GM21786 (cell line): ENCODE results near the gene PIP5K1C.

Experiments used
- ATAC-seq: cut with Tn5 transposase; IDR thresholded peaks from one replicate; pipeline ENCODE4 v1.9.1; 2021; ENCODE audit not compliant: unreplicated experiment

The PIP5K1C gene

DNA sequence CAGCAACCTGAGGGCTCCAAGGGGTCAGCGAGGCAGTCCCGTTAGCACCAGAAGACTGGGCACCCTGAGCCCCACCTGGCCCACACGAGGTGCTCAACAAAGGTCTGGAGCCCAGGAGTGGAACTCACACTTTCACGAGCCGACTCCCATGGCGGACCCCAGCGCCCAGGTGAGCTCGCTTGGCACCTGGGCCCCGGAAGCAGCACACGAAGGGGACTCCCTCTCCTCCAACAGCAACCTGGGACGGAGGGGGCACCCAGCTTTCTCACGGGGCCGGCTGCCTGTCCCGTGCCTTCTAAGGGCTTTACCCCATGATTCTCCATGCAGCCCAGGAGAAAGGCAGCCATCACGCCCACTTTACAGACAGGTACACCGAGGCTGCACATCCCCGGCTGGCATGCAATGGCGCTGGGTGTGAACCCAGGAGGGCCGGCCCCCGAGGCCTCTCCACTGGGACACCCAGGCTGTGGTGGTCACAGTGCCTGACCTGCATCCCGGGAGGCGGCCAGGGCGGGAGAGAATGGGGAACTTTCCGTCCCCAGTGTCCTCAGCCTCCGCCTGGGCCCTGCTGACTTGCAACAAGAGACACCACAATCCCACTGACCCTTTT lies 5.0 kb downstream of the PIP5K1C start:
- ATAC-seq, result no peak

DNA sequence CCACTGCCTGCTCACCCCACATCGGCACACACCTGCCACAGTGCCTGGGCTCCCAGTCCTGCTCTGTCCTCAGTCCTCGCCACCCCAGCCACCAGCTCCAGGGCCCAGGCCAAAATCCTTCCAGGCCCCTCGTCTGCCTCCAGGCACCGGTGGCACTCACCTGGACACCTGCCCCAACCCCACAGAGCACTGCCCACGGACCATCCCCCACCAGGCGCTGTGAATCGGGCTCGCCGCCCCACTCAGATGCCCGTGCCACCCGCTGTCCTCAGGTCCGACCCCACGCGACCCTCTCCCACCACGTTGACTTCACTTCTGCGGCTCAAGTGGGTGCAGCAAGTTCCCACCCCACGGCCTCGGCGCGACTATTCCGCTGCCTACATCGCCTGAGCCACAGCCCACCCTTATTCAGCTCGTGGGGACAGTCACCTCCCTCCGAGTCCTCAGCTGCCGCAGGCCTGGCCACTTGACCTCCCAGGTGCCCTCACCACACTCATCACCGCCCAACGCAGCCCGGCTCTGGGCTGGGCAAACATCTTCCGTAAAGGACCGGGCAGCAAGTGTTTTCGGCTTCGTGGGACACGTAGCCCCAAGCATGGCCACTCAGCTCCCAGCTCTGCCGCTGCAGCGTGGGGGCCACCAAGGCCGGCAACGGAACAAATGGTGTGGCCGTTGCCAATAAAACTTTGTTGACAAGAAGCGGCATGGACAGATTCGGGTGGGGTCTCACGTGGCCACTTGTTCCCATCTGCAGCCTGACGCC lies 5.7 kb downstream of the PIP5K1C start:
- no peak for ATAC-seq

DNA sequence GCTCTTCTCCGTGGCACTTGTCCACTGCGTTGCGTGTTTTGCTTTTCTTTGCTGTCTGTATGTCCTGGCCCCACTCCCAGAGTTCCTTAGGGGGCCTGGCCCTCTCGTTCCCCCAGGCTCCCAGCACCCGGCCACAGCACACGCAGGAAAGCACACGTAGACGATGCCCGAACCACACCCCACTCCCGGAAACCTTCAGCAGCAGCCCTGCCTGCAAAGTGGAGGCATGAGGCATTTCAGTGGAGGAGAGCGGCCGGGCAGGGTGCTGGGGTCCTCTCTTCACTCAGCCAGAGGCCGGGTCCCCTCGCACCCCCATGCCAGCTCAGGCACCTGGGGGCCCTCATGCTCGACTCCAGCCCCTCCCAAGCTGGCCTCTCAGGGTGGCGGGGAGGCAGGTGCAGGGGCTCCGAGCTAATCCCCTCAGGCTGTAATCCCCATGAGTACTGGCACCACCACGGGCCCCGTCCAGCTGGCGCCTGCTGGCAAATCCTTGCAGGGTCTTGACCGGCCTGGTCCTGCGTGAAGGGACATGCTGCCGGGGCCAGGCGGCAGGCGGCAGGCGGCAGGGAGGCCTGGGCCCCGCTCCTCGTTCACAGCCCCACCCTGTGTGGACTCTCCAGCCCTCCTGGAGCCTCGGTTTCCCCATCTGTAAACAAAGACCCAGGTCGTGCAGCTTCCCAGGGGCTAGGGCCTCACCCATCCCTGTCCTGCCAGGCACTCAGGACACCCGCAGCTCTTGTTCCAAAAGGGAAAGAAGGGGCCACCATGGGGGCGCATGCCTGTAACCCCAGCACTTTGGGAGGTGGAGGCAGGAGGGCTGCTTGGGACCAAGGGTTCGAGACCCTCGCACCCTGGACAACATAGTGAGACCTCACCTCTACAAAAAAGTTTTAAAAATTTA lies 7.0 kb downstream of the PIP5K1C start:
- no peak for ATAC-seq

DNA sequence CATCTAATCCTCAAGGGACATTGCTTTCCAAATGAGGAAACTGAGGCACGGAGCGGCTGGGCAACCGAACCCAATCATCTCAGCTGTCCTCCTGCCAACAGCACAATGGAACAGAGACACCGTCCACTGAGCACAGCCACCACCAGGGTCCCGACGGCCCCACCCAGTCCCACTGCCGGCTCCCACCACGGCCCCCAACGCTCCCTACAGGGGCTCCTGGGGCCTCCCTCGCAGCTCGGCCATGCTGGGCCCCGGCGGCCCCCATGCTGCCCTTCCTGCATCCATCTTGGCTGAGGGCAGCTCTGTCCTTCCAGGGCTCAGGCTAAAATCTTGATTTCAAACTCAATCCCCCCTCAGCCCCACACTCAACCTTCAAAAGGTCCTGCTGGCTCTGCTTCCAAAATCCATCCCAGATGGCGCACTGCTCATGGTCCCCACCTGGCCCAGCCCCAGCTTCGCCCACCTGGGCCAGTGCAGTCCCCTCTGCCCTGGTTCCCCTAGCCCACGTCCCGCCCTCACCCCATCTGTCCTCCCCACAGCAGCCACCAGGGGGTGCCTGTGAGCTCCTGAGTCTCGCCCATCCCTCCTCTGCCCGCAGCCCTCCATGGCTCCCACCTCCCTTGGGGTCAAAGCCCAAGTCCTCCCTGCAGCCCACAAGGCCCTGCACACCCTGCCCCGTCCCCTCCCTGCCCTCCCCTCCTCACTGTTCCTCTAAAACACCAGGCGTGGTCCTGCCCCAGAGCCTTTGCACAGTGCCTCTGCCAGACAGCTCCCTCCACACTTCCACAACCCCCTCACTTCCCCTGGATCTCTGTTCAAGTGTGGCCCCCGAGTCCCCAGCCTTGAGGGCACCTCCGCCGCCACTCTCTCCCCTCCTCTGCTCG lies 7.9 kb downstream of the PIP5K1C start:
- no peak for ATAC-seq

DNA sequence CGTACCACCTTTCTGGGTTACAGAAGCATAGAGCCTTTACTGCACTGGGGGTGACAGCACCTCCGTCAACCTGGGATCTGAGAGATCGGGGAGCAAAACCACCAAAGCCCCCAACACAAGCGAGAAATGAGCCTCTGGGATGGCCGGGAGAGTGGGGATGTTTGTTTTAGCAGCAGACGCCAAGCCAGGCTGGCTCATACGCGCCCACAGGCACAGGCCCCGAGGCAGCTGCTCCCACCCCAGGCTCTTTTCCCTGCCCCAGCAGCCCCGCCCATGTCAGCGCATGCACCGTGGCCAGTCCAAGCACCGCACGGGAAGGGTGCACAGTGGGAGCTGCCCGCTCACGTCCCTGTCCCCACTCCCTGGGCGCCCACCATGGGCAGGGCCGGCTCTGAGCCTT lies 8.5 kb downstream of the PIP5K1C start:
- no peak for ATAC-seq

DNA sequence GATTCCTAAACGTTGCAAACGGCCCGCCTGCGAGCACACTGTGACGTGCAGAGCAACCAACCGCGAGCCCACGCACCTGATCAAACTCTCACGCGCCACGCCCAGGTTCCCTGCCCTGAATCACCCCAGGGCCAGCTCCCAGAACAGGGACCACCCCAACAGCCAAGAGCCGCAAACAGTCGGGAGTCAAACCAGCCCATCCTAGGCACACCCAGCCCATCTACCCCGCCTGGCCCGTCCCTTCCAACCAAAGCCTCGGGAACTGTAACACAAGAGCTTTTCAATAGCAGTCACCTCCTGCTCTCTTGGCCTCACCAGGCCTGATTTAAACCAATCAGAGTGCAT lies 8.9 kb downstream of the PIP5K1C start:
- no peak for ATAC-seq

DNA sequence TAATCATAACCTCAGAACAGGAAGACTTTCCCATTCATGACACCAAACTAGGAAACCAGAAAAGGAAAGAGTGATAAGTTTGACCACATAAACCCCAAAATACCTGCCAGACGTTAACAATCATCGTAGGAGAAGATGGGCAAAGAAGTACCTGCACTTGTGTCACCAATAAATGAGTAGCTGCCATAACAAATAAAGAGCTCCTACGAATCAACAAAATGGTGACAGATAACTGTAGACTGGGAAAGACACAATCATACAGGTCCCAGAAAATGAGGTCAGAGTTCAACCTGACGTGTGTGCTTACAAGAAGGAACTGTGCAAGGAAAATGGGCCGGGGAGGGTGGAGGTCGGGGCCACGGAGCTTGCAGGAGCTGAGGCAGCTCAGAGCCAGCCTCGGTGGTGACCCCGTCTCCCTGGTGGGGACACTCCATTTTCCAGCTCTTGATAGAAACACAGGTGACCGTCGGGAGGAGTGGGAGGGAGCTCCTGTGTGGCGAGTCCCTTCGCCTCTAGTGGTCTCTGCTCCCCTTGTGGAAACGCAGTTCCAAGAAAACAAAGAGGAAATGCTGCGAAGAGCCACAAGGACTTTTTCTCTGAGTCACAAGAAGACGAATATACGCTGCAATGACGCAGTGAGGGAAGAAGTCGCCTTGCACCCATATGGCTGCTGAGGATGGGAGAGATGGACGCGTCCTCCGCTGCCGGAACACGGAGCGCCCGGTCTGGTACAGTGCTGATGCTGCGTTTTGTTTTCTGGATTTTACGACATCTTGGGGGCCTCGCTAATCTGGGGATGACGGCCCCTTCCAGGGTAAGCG lies 9.5 kb downstream of the PIP5K1C start:
- no peak for ATAC-seq

DNA sequence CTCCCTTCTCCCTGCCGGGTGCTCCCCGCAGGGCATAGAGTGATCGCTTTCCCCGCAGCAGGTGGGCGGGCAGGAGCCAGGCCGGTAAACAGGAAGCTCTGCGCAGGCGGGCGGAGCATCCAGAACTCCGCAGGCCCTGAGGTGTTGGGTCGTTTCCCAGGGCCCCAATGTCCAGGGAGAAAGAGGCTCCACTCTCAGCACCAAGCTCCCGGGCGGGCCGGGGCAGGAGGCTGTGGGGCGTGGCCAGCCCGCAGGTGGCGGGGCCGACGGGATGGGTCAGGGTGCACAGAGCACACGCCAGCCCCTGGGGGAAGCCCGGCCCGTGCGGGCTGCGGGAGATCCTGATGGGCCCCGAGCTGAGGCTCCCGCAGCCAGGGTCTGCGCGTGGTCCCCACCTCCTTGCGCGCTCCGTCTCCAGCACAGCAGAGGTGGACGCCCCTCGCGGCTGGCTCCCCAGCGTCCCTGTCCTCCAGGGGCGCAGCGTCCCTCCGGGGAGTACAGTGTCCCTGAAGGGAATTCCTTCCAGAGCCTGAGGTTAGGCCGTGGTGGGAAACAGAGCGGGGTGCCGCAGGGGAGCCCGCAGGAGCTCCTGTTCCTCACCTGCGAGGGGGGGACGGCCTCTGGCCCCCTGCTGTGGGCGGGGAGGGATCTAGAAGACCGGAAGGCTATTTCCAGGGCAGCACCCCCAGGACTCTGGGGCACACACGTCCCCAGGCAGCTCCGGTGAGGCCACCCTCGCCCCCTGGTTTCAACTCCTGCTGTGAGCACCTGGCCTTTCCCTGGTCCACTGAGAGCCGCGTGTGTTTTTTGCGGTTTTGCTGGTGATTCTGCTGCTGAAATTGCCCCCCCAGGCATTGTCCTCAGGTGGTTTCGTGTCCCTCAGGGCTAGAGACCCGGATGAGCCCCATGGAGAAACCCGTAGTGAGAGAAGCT lies 12.2 kb downstream of the PIP5K1C start:
- no peak for ATAC-seq

DNA sequence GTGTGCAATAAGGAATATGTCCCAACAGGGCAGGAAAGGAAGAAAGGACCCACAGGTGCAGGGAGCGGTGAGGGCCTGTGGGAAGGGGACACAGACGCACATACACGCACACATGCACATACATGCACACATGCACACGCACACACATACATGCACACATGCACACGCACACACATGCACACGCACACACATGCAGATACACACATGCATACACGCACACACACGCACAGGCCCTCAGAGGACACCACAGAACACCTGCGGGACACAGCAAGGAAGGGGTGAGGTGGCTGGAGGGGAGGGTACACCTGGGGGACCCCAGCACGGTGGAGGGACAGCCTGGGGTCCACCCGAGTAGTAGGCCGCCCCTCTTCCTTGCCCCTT lies 12.9 kb downstream of the PIP5K1C start:
- ATAC-seq, result no peak

DNA sequence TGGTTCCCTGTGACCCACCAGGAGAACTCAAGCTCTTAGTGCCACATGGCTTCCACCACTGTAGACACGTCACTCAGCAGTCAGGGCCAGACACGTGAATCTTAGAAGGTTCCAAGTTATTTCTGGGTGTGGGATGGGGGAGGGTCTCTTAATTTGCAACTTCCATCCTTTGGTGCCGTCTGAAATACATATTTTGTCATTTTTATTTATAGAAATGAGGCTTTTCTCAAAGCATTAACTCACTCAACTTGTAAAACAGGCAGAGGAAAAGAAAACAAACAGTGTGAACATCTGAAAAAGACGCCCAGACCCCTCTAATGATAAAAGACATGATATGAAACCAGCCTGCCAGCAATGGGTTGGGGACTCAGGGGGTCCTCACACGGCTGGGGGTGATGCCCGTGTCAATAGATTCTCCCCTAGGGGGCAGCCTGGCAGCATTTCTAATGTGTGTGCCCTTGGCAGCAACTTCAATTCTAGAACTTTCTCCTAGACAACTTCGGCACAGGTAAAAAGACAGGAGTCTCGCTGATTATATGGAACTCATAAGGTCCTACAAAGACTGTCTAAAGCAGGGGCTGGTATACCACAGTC lies 15.4 kb downstream of the PIP5K1C start:
- no peak for ATAC-seq

DNA sequence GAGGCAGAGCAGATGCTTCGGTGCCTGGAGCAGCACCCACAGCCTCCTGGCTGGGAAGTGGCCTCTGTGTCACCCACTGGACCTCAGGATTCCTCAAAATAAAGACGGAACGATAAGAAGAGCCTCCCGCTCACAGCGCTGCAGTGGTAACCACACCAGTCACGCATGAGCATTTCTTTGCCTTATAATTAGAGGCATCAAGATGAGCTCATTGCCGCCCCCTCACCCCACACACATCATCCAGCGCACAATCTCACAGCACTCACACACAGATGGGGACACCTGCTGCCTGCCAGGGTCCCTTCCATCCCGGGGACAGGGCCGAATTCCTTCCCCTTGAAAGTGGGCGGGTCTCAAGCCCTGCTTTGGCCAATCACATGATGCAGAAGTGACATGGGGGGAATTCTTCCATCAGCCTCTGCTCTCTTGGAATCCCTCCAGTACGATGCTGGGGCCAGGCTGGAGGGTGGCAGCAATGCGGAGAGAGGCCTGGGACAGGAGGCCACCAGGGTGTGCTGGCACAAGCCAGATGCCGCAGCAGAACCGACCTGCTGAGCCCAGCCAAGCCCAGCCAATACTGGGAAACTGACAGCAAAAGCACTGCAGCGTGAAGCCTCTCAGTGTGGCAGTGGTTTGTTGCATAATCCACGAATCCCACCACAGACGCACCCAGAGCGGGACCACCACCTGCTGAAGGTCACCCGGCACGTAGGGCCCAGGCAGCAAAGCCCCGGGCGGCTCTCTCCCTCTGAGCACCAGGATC lies 16.0 kb downstream of the PIP5K1C start:
- no peak for ATAC-seq

DNA sequence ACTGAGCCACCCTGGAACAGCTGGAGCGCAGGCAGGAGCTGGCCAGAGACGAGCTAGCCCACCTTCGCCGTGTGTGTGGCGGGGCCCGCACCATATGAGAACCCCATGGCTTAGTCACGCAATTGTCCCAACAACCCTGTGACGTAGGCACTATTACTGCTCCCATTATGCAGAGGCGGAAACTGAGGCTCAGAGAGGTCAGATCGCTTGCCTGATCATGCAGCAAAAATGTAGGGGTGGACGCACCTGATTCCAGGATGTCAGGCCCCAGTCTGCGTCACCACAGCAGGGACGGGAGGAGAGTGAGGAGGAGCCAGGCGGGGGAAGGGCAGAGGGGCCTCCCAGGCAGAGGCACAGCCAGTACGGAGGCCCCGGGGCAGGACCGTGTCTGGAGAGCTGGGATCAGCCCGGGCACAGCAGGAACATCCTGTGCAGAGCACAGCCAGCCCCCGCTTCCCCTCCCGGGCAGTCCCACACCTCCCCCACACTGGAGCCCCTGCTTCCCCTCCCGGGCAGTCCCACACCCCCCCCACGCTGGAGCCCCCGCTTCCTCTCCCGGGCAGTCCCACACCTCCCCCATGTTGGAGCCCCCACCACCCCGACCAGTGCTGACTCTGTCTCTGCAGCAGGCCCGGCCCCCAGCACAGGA lies 16.7 kb downstream of the PIP5K1C start:
- no peak for ATAC-seq

DNA sequence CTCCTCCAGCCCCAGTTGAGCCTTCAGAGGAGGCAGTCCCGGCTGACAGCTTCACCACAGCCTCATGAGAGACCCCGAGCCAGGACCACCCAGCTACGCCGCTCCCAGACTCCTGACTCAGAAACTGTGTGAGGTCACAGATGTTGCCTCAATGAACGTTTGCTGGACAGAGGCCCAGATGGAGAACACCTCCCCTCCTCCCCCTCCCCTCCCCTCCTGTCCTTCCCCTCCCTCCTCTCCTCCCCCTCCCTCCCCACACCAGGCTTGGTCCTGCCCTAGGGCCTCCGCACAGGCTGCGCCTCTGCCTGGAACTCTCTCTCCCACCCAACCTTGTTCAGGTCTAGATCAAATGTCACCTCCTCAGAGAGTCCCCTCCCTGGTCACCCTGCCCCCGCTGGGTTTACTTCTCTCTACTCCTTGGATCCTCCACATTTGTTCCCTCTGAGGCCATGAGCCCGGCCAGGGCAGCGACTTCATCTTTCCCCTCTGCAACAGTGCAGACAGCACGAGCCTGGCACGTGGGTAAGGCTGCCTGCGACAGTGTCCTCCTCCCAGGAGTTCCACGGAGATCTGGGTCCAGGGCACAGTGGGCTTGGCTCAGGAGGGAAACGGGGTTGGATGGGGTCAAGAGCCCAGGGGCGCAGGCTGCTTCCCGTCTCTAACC lies 17.4 kb downstream of the PIP5K1C start:
- ATAC-seq, result no peak

DNA sequence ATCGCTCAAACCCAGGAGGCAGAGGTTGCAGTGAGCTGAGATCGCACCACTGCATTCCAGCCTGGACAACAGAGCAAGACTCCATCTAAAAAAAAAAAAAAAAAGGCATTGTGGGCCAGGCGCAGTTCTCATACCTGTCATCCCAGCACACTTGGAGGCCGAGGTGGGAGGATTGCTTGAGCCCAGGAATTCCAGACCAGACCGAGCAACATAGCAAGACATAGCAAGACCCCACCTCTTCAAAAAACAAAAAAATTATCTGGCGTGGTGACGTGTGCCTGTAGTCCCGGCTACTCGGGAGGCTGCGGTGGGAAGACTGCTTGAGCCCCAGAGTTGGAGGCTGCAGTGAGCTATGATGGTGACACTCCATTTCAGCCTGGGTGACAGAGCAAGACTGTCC lies 18.0 kb downstream of the PIP5K1C start:
- ATAC-seq, result no peak

DNA sequence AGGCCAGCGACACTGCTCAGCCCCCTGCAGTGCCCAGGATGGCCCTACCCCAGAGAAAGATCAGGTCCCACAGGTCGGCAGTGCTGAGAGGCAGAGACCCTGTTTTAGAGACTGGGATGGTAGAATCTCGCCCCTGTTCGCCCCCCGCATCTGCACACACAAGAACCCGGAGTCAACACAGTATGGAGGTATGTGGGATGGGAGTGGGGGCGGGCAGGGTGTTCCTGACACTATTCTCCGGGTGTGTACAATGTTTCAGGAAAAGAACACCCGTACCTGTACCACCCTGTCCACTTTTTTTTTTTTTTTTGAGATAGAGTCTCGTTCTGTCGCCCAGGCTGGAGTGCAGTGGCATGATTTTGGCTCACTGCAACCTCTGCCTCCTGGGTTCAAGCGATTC lies 19.3 kb downstream of the PIP5K1C start:
- ATAC-seq, result no peak

DNA sequence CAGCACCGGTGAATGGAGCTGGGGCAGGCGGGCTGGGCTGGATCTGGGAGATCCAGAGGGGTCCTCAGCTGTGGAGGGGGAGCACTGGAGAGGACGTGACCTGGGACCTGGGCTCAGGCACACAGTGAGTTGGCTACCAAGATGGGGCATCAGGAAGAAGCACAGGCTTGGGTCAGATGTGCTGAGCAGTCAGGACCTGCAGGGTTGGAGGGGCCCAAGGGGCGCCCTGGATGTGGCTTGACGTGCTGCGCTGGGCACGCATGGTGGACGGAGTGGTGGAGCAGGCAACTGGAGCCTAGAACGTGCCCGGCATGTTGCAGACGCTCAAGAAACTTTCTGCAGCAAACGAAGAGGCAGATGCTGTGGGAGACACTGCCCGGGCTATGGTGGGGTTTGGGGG lies 20.7 kb downstream of the PIP5K1C start:
- ATAC-seq, result no peak

DNA sequence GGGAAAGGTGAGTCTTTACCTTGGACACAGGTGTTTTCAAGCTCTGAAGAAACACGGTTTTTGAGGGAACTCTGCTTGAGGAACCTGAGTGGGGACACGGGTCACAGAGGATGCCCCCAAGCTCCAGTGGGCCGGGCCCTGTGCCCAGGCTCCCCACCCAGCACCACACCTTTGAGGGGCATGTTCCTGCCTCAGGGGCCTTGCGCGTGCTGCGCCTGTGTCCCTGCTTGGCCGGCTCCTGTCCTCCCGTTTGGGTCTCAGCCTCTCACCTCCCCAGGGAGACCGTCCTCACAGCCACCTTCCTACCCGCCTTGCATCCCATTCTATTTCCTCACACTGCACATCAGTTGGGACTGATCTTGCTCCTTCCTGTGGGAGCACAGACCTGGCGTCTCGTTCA lies 21.1 kb downstream of the PIP5K1C start:
- no peak for ATAC-seq
